SU-DHL-6 (cell line): ENCODE data around the gene IFNA7.

ENCODE experiments used
- EZH2phosphoT487 ChIP-seq: fragments of 200-600 bp; sonication (generic), shearing (Covaris generic); conservative IDR thresholded peaks from 2 replicates; pipeline ENCODE4 v1.6.1; 2018; ENCODE audit warnings: mild to moderate bottlenecking, antibody characterized with exemption, low read length, moderate library complexity, mixed read lengths
- TF ChIP-seq, protein P1 (sequence below): fragments of 200-600 bp; sonication (generic); IDR thresholded peaks from one replicate; pipeline ENCODE4 v1.5.1; 2017; ENCODE audit warnings: antibody characterized with exemption, mild to moderate bottlenecking, low read length, moderate library complexity; ENCODE audit not compliant: insufficient read depth, poor library complexity, severe bottlenecking

GRCh38 chr9:21210311-21210710 lies 8.3 kb upstream of the IFNA7 start:
- TF ChIP-seq, protein P1, sequence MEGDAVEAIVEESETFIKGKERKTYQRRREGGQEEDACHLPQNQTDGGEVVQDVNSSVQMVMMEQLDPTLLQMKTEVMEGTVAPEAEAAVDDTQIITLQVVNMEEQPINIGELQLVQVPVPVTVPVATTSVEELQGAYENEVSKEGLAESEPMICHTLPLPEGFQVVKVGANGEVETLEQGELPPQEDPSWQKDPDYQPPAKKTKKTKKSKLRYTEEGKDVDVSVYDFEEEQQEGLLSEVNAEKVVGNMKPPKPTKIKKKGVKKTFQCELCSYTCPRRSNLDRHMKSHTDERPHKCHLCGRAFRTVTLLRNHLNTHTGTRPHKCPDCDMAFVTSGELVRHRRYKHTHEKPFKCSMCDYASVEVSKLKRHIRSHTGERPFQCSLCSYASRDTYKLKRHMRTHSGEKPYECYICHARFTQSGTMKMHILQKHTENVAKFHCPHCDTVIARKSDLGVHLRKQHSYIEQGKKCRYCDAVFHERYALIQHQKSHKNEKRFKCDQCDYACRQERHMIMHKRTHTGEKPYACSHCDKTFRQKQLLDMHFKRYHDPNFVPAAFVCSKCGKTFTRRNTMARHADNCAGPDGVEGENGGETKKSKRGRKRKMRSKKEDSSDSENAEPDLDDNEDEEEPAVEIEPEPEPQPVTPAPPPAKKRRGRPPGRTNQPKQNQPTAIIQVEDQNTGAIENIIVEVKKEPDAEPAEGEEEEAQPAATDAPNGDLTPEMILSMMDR: no peak
- no peak for TF ChIP-seq EZH2phosphoT487
